ENCODE measurements around the gene DPH1.
A peak's percentile ranks its signal among the peaks of the same experiment; 100 is the strongest.
"Not testable (repeated sequence)": the region's sequence is repeated elsewhere in the genome, so short reads cannot be mapped to it uniquely, and the experiment has no call there.

The DPH1 gene

DNA sequence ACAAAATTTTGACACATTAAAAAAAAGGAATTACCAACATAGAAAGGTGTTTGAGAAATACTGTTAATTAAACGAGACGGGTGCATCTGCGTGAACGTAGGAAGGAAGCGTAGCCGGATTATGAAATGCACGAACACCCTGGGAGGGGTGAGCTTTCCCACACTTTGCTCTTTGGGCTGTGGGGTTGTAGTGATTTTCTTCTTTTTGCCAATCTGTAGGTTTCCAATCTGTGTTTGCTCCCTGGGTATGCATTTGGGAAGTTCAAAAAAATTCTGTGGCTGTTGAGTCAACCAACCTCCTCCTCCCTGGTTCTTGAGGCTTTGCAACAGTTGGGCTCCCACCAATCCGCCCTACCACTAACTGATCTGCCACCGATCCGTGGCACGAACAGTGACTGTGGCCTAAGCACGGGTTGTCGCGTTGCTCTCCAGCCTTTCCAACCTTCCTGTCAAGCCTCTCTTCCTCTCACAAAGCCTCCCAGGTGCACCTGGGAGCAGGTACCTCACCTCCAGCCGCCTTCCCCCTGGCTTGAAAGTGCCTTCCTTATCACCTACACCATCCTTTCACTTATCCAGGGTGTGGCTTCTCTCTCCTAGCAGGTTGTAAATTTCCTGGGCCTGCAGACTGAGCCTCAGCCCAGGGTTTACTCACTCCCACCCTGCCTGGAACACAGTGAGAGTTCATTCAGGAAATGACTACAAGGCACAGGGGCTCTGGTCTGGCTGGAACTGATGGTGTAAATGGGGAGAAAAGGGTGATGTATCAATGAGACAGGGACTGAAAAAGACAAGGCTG is 21.4 kb upstream of the DPH1 start:
- DNase-seq (ENCODE audit: low read depth) = no peak

DNA sequence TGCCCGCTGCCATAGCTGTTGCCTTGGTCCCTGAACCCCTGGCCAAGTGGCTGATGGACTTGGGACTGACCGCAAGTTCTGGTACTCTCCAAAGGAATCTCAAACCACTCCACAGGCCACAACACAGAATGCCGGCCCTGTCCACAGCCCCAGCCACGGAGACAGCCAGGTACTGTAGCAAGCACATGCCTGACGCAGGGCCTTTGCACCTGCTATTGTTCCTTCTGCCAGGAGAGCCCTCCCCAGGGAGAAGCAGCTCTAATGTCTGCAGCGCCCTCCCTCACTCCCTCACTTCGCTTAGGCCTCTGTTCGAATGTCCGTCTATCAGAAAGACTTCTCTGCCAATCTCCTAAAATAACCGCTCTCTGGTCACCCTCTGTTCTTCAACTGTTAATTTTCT is 20.2 kb upstream of the DPH1 start:
- no peak for DNase-seq (ENCODE audit: low read depth)

GRCh38 chr17:2011411-2012371 is 18.3 kb upstream of the DPH1 start:
- no peak for DNase-seq (ENCODE audit: low read depth)

DNA sequence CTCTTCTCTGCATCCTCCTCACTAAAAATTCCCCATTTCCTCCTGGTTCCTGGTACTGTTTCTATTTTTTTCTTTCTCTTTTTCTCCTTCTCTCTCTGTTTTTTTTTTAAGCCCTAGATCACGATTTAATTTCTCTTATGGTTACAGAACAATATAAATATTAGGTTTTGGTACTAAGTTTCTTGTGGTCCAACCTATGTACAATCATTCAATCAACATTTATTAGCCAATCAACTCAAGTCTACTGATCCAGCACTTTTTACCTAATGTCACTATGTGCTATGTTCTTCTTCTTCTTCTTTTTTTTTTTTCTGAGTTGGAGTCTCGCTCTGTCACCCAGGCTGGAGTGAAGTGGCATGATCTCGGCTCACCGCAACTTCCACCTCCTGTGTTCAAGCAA is 17.5 kb upstream of the DPH1 start:
- DNase-seq (ENCODE audit: low read depth) = no peak

- DNase-seq (ENCODE audit: low read depth) = not testable (repeated sequence)
Observed at GRCh38 chr17:2013220-2013993, 16.5 kb upstream of the DPH1 start.

- DNase-seq (ENCODE audit: low read depth) = no peak
Observed at GRCh38 chr17:2013994-2014317, 16.0 kb upstream of the DPH1 start.

DNA sequence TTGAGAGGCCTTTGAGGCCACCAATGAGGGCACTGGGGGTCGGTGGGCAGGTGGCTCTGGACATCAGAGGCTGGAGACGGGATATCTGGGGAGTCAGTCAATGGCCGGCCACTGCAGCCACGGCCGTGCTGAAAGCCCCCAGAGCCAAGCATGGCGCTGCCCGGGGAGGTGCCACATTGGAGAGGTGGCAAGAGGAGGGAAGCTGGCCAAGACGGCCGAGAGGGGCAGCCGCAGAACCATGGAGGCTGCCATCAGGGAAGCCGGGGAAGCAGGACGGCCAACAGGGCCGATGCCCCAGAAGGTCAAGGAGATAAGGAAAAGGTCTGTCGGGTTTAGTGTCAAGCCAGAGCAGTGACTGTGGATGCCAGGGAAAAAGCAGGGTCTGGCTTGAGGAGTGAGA is 14.6 kb upstream of the DPH1 start:
- no peak for DNase-seq (ENCODE audit: low read depth)

- no peak for DNase-seq (ENCODE audit: low read depth)
Observed at GRCh38 chr17:2016494-2016893, 13.5 kb upstream of the DPH1 start.

DNA sequence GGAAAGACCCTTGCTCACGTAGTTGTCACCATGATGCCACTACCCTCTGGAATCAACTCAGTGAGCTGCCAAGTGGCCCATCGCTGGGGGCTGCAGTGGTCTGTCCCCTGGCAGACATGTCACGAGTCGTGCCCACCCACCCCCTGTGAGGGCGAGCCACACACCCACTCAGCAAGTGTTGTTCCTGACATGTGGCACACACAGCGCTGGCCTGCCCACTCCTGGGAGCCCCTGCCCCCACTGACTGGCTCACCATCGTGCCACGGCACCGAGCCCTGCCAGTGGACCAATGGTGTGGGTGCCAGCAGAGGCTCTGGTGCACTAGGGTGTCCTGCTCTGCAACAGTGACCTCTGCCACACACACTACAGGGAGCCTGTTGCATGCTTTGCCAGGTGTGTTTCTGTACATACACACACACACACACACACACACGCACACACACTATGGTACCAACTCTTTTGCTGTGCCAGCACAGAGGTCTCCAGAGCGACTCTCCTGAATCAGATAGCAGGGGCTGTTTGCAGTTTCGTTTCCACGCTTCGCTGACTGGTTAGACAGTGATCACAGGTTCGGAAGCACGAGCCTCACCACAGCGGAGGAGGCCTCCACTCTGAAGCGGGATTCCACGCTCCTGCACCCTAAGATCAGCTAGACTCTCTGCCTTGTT is 12.5 kb upstream of the DPH1 start:
- no peak for DNase-seq (ENCODE audit: low read depth)

DNA sequence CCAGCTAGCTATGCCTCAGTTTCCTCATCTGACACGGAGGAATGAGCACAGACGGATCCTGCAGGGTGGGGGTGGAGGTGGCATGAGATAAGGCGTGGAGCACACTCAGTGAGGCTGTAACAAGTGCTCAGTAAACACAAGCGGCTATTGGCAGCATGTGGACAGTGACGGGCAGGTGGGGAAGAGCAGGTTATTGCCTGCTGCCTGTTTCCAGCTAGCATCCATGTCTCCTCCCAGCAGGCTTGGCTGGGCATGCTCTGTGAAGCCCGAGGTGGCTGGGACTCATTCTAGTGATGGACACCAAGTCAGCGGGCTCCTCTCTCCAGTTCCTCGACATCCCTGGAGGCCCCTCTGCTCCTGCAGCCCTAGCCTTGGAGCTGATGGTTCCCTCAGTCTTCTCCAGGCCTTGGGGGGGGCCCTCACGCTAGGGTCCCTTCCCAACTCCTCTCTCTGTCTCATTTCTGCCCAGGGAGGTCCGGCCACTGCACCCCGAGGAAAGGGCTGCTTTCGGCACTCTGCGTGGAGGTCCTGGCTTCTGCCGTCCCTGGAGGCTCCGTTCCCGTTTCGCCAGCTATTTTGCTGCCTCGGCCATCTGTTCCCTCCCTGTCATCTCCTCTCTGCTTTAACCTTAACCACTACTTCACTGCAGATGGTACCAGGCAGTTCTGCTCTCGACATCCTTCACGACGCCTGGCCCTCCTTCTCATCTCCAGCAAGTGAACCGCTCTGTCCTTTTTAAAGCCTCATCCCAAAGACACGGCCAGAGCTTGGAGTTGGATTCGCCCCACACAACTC is 11.0 kb upstream of the DPH1 start:
- DNase-seq (ENCODE audit: low read depth) = no peak

- no peak for DNase-seq (ENCODE audit: low read depth)
Observed at GRCh38 chr17:2019723-2020122, 10.2 kb upstream of the DPH1 start.

DNA sequence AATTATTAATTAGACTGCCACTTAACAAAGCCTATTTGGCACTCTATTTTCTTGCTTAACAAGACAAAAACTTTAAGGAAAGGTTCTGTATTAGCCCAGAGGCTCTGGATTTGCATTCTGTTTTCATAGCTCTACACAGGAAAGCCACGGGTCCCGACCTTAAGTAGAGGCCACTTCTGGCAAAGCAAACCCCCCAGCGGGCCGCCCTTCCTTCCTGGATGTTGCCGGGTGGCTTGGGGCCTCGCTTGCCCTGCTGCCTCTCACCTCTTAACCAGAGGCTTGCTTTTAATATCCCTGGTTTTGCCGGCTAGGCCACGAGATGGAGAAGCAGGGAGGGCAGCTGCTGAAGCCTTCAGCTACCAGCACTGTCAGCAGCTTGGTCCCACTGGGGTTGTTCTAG is 9.2 kb upstream of the DPH1 start:
- DNase-seq (ENCODE audit: low read depth) = no peak

DNA sequence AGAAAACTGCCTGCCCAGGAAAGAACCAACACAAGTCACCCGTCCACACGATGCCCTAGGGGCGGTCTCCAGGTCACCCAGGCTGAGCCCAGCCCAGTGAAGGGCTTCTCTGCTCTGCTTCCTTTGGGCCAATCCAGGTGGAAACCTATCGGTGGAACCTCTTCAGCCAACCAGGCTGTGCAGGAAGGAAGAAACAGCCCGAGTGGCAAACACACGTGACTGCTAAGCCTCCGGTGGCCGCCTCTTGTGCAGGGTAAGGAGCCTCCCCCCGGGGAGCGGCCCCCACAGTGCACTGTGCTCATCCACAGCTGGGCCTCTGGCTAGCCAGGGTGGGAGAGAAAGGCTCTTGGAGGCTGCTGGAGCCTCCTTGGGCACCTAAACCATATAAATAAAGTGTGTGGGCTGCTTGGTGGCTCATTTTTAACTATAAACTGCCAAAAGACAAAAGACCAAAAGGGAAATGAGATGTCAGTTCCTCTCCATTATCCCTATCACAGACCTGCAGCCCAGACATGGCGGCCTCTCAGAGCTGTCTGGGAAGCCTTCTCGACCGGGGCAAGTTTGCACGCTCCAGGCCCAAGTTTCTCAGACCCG is 7.2 kb upstream of the DPH1 start:
- DNase-seq (ENCODE audit: low read depth) = no peak

DNA sequence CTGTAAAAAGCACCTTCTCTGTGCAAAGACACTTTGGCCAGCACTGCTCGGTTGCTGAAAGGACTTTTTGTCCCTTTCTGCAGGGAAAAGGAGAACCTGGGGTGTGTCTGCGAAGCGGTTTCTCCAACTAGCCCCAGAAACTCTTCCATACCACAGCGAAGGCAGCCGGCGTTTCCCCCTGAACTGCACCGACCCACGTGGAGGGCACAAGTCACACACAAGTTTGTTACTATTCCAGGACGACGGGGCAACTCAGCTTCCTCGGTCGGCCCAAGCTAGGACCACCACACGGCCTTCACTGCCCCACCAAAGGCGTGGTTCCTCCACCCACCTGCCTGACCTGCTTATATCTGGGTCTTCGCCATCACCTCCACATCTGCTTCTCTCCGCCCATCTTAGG is 6.7 kb upstream of the DPH1 start:
- DNase-seq (ENCODE audit: low read depth) = no peak

DNA sequence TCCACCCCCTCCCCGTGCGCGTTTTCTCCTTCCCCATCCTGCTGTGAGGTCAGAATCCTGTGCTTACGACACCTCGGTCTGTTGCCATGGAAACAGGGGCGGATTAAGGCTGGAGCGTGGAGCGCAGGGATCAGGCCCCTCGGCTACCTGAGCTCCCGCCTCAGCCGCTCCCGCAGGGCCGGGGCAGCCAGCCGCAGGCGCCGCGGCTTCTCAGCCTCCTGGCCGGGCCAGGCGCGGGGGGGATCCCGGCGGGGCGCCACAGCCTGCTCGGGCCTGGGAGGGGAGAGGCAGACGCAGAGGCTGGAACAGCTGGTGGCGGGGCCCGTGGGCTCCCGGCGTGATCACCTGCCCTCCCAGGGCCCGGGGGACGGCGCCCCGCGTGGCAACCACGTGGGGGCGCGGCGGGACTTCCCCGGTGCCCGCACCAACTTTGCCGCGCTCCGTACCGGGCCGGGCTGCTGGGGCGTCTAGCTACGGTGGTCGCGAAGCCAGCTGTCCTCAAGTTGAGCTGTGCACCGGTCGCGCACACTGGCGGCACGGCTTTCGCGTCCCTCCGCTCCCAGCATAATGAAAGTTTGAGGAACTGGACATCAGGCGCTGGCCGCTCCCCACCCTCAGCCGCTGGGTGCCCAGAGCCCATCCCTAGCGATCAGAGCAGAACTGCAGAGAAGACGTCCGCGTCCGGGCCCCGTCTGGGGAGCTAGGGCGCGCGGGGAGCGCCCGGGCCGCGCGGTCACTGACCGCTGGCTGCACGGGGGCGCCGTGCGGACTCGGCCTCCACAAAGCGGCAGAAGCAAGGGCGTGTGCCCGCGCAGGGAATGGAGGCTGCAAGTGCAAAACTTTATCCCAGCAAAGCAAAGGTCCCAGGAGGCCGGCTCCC is 6.0 kb upstream of the DPH1 start:
- peak; percentile 70 for DNase-seq (ENCODE audit: low read depth)

- DNase-seq (ENCODE audit: low read depth) = no peak
Observed at GRCh38 chr17:2024572-2025219, 5.3 kb upstream of the DPH1 start.

DNA sequence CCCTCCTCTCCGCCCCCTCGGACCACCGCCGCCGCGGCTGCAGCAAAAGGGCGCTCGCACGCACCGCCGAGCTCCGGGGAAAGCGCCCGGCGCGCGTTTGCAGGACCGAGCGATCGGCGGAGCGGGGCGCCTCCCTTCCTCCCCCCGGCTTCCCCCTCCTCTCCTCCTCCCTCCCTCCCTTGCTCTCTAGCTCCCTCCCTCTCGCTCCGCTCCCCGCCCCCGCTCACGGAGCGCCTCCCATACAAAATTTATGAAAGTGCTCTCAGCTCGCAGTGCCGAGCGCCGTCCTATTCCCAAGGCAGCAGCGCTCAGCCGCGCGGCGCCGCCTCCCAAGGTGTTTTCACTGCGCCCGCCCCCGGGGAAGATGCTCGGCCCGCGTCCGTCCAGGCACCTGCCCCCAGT is 4.7 kb upstream of the DPH1 start, which contains the start of gene RTN4RL1:
Gene RTN4RL1 (minus strand): TSS at position 115 of the 402 bp plus-strand sequence. CDS start 469 bp downstream, outside the sequence.
- DNase-seq (ENCODE audit: low read depth) = peak; percentile 30

GRCh38 chr17:2025622-2026309 is 4.2 kb upstream of the DPH1 start:
- peak; percentile 50 for DNase-seq (ENCODE audit: low read depth)
